GM18505 (cell line): ENCODE measurements around the gene BRD8.

Experiments used
- ATAC-seq: cut with Tn5 transposase; IDR thresholded peaks from one replicate; pipeline ENCODE4 v1.9.1; 2021; ENCODE audit not compliant: unreplicated experiment
- POLR2A ChIP-seq: IDR thresholded peaks from 4 replicates; pipeline ENCODE4 v1.6.1; 2011; ENCODE audit warnings: borderline replicate concordance; ENCODE audit not compliant: insufficient read depth, insufficient read length; ENCODE audit errors: extremely low read depth

Gene BRD8

GRCh38 chr5:138102454-138103318 is 75.7 kb downstream of the BRD8 start:
- ATAC-seq: no peak
- TF ChIP-seq POLR2A: no peak

- no peak for ATAC-seq
- no peak for TF ChIP-seq POLR2A
These were observed 81.2 kb downstream of the BRD8 start for GRCh38 chr5:138096997-138097828.

DNA sequence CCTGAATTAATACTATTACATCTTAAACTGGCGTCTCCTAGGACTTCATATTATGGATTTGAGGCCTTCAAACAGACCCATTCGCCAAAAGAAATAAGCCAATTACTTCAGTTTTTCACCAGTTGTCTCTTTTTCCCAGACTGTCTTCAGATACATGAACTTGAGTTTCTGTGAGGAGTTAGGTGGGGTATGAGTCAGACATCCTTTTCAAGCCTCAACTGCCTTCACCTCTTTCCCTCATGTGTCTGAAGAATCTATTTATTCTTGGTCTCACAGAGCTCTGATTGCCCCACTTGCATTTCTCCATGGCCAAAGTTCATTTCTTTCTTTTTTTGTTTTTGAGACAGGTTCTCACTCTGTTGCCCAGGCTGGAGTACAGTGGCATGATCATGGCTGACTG is 82.1 kb downstream of the BRD8 start:
- TF ChIP-seq POLR2A: no peak

DNA sequence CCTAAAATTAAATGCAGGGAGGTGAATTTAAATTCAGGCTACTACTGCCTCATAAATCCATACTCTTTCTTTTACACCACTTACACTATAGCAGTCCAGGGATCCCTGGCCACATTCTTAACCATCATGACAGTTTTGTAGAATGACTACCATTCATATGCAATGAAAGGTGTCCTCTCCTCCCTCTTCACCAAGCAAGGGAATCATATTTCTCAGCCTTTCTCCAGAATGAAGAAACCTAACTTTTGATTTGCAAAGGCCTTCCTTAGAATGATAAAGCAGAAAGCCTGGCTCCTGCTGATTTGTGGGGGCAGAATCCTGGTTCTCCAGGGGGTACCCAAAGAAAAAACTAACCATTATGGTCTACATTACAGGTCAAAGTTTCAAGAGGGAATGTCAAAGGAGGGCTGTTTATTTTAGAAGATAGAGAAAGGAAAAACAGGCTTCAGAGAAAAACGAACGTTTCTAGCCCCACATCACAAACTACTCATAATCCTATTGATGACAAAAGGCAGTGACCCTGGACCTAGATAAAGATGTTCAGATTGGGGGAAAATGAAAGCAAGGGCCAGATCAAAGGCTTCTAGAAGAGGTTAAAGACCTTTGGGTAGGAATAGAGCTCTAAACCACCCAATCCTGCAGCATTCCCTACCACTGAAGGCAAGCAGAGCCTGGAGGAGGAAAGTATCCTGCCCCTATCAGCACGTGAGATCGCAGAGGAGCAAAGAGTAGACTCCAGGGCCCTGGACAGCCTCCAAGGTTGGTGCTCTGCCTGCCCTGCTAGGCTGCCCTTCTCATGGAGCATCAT is 83.1 kb downstream of the BRD8 start:
- TF ChIP-seq POLR2A: no peak
- ATAC-seq: no peak

More for the DNA sequence above, 82.1 kb downstream of the BRD8 start:
- no peak for ATAC-seq

DNA sequence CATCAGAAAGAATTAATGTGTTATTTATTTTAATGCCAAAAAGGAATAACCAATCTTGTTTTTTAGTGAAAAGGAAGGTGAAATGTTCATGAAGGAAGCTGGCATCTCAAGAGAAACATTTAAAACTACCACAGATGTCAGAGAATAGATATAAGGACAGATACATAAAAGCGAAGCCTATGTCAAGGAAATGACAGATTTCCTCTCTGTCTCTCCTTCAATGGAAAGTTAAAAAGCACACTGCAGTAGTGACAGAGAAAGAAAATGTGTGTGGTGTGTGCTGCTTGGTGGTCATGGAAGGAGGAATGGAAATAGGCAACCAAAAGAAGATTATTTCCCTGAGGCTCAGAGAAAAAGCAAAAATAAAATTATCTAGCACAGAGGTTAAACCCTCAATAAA is 85.4 kb downstream of the BRD8 start:
- no peak for TF ChIP-seq POLR2A

GRCh38 chr5:138092301-138092700 is 86.1 kb downstream of the BRD8 start:
- no peak for ATAC-seq
- TF ChIP-seq POLR2A: no peak

More for the DNA sequence above, 85.4 kb downstream of the BRD8 start:
- no peak for ATAC-seq

DNA sequence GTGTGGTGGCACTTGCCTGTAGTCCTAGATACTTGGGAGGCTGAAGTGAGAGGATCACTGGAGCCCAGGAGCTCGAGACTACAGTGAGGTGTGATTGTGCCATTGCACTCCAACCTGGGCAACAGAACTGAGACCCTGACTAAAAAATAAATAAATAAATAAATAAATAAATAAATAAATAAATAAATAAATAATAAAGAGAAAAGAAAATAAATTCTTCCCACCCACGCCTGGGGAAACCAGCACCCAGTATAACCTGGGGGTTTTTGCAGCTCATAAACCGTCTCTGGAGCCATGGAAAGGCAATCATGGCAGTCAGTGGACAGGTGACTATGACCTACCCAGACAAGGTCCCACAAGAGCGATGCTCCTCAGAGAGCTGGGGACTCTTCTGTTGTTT is 86.7 kb downstream of the BRD8 start:
- no peak for ATAC-seq
- no peak for TF ChIP-seq POLR2A
